HG03175 (cell line): ENCODE data around the gene PCDHGA10.
"Not testable (repeated sequence)": the region's sequence is repeated elsewhere in the genome, so short reads cannot be mapped to it uniquely, and the experiment has no call there.

Experiments used
- ATAC-seq: cut with Tn5 transposase; IDR thresholded peaks from one replicate; pipeline ENCODE4 v1.9.1; 2021; ENCODE audit warnings: mild to moderate bottlenecking, moderate library complexity; ENCODE audit not compliant: unreplicated experiment

PCDHGA10 gene

DNA sequence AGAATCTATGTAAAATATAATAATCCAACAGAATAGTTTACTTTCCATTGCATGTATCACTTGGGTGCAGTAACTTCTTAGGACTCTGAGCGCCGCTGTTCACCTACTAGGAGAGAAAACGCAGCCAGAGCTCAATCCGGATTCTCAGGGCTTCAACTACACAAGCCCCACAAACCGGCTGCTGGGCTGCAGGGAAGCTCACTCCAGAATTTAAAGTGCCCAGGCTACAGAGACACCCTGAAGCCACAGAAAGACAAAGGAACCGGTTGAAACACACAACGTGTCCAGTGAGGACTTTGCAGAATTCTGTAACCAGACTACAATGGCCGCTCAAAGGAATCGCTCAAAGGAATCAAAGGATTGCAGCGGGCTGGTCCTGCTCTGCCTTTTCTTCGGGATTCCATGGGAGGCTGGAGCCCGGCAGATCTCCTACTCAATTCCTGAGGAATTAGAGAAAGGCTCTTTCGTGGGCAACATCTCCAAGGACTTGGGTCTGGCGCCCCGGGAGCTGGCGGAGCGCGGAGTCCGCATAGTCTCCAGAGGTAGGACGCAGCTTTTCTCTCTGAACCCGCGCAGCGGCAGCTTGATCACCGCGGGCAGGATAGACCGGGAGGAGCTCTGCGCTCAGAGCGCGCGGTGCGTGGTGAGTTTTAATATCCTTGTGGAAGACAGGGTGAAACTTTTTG is at the start of gene PCDHGA10:
PCDHGA10 (plus strand) TSS at position 134 of the 686 bp plus-strand sequence; CDS start at position 323, 189 bp downstream.
- ATAC-seq, result peak; percentile 77

DNA sequence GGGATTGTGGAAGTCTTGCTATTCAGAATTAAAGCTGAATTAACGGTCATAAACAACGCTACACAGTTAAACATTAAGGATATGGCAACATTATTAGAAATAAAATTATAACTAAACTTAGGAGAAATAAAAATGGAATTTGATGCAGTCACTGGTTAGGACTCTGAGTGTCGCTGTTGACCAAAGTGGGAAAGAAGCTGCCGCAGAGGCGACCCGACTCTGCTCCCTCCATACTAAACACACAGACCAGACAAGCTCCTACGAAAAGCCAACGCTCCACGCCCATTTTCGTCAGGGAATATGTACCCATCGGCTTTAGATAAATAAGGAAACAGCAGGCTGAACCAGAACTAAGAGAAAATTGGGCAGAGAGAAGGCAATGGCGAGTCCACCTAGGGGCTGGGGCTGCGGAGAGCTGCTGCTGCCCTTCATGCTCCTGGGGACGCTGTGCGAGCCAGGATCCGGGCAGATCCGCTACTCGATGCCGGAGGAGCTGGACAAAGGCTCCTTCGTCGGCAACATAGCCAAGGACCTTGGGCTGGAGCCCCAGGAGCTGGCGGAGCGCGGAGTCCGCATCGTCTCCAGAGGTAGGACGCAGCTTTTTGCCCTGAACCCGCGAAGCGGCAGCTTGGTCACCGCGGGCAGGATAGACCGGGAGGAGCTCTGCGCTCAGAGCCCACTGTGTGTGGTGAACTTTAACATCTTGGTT is 48.7 kb upstream of the PCDHGA10 start, which contains the start of gene PCDHGA5:
PCDHGA5 (plus strand) TSS at position 211 of the 709 bp plus-strand sequence; CDS start at position 380, 169 bp downstream.
- no peak for ATAC-seq

DNA sequence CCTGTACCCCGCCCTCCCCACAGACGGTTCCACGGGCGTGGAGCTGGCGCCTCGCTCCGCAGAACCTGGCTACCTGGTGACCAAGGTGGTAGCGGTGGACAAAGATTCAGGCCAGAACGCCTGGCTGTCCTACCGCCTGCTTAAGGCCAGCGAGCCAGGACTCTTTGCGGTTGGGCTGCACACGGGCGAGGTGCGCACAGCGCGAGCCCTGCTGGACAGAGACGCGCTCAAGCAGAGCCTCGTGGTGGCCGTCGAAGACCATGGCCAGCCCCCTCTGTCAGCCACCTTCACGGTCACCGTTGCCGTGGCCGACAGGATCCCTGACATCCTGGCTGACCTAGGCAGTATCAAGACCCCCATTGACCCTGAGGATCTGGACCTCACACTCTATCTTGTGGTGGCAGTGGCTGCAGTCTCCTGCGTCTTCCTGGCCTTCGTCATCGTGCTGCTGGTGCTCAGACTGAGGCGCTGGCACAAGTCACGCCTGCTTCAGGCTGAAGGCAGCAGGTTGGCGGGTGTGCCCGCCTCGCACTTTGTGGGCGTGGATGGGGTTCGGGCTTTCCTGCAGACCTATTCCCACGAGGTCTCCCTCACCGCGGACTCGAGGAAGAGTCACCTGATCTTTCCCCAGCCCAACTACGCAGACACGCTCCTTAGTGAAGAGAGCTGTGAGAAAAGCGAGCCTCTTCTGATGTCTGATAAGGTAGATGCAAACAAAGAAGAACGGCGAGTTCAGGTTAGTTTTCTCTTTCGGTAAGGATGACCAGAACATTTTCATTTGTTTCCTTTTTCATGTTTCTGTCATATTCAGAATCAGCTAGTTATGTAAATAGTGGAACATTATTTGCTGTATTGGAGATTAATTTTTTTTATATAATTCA is 46.5 kb upstream of the PCDHGA10 start:
- ATAC-seq, result no peak

DNA sequence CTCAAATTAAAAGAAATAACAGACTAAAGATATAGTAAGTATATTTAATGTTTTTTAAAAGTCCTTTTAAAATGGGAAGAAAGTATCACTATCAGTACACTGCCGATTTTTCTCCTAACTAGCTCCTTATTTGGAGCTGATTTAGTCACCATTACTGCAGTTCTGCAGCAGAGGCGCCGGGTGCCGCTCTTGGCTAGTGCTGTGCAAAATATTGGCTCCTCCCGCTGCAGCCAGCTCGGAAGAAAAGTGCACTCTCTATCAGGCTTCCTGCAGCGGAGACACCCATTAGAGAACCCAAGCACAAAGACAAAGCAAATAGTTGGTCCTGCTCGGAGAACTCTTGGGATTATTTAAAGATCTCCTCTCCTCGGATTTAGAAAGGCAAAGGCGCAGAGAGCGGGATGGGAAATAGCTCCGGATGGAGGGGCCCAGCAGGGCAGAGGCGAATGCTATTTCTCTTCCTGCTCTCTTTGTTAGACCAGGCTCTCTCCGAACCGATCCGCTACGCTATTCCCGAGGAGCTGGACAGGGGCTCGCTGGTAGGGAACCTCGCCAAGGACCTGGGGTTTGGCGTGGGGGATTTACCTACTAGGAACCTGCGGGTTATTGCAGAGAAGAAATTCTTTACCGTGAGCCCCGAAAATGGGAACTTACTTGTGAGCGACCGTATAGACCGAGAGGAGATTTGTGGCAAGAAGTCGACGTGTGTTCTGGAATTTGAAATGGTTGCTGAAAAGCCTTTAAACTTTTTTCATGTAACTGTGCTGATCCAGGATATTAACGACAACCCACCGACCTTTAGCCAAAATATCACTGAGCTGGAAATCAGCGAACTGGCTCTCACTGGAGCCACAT is 42.6 kb upstream of the PCDHGA10 start, which contains the start of gene PCDHGB3:
PCDHGB3 (plus strand) TSS at position 249 of the 855 bp plus-strand sequence; CDS start at position 402, 153 bp downstream.
- ATAC-seq, result peak; percentile 87

DNA sequence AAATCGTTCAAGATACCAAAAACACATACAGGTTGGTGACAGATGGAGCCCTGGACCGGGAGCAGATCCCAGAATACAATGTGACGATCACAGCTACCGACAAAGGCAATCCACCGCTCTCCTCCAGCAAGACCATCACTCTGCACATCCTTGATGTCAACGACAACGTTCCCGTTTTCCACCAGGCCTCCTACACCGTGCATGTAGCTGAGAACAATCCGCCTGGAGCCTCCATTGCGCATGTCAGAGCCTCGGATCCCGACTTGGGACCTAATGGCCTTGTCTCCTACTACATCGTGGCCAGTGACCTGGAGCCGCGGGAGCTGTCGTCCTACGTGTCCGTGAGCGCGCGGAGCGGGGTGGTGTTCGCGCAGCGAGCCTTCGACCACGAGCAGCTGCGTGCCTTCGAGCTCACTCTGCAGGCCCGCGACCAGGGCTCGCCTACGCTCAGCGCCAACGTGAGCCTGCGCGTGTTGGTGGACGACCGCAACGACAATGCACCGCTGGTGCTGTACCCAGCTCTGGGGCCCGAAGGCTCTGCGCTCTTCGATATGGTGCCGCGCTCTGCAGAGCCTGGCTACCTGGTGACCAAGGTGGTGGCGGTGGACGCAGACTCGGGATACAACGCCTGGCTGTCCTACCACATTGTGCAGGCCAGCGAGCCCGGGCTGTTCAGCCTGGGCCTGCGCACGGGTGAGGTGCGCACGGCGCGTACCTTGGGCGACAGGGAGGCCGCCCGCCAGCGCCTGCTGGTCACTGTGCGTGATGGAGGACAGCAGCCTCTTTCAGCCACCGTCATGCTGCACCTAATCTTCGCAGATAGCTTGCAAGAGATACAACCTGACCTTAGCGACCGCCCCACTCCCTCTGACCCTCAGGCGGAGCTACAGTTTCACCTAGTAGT is 41.0 kb upstream of the PCDHGA10 start:
- ATAC-seq, result no peak

DNA sequence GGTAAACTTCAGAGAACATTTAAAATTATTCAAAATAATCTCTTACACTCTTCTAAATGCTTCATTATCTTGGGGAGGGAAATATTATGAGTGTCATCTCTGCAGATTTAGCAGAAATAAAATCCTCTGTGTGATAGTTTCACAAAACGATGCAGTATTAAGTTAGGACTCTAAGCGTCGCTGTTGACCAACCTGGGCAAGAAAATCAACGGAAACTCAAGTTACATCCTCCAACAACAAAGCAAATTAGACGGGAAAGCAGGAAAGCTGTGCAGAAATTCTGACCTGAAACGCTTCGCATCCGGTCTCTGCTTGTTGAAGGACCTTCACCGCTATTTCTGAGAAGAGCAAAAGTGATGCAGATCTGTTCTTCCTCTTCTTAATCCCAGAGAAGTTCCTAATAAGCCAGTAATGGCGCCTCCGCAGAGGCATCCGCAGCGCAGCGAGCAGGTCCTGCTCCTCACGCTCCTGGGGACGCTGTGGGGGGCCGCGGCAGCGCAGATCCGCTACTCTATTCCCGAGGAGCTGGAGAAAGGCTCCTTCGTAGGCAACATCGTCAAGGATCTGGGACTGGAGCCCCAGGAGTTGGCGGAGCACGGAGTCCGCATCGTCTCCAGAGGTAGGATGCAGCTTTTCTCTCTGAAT is 39.0 kb upstream of the PCDHGA10 start, which contains the start of gene PCDHGA6:
PCDHGA6 (plus strand) TSS at position 219 of the 645 bp plus-strand sequence; CDS start at position 412, 193 bp downstream.
- no peak for ATAC-seq

DNA sequence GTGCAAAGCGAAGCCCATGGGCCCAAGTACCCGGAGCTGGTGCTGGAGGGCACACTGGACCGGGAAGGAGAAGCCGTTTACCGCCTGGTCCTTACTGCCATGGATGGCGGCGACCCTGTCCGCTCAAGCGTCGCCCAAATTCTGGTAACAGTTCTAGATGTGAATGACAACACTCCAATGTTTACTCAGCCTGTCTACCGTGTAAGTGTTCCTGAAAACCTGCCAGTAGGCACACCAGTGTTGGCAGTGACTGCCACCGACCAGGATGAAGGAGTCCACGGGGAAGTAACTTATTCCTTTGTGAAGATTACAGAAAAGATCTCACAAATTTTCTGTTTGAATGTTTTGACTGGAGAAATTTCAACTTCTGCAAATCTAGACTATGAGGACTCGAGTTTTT is 38.2 kb upstream of the PCDHGA10 start:
- ATAC-seq, result no peak

DNA sequence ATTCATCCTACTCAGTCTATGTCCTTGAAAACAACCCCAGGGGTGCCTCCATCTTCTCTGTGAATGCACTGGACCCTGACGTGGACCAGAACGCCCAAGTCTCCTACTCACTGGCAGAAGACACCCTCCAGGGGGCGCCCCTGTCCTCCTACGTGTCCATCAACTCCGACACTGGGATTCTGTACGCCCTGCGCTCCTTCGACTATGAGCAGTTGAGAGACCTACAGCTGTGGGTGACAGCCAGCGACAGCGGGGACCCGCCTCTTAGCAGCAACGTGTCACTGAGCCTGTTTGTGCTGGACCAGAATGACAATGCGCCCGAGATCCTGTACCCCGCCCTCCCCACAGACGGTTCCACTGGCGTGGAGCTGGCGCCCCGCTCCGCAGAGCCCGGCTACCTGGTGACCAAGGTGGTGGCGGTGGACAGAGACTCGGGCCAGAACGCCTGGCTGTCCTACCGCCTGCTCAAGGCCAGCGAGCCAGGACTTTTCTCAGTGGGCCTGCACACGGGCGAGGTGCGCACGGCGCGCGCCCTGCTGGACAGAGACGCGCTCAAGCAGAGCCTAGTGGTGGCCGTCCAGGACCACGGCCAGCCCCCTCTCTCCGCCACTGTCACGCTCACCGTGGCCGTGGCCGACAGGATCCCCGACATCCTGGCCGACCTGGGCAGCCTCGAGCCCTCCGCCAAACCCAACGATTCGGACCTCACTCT is 37.2 kb upstream of the PCDHGA10 start:
- ATAC-seq, result not testable (repeated sequence)

DNA sequence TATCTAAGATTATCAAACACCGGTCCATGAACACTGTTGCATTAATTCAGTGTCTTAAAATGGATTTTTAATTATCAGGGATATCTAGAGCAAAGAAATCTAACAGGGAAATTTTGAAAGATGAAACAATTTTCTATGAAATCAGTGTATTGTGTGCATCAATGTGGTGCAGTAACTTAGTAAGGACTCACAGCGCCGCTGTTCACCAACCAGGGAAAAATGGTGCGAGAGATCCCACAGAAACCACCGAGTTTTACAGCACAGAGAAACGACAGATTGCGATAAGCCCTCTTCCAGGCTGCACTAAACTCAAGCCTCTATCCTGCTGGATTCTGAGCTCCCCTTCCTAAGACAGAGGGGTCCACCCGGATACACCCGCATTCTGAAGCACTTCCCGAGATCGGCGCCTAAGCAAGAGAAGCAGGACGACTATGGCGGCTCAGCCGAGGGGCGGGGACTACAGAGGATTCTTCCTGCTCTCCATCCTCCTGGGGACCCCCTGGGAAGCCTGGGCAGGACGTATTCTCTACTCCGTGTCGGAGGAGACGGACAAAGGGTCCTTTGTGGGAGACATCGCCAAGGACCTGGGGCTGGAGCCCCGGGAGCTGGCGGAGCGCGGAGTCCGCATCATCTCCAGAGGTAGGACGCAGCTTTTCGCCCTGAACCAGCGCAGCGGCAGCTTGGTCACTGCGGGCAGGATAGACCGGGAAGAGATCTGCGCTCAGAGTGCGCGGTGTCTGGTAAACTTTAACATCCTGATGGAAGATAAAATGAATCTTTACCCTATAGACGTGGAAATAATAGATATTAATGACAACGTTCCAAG is 30.1 kb upstream of the PCDHGA10 start, which contains the start of gene PCDHGA7:
PCDHGA7 (plus strand) TSS at position 274 of the 826 bp plus-strand sequence; CDS start at position 432, 158 bp downstream.
- ATAC-seq, result no peak

DNA sequence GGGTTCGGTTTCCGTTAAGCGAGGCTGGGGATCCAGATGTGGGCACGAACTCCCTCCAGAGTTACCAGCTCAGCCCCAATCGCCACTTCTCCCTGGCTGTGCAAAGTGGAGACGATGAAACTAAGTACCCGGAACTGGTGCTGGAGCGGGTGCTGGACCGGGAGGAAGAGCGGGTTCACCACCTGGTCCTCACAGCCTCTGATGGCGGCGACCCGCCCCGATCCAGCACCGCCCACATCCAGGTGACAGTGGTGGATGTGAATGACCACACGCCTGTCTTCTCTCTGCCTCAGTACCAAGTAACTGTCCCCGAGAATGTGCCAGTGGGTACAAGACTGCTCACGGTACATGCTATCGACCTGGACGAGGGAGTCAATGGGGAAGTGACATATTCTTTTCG is 29.4 kb upstream of the PCDHGA10 start:
- ATAC-seq, result no peak

DNA sequence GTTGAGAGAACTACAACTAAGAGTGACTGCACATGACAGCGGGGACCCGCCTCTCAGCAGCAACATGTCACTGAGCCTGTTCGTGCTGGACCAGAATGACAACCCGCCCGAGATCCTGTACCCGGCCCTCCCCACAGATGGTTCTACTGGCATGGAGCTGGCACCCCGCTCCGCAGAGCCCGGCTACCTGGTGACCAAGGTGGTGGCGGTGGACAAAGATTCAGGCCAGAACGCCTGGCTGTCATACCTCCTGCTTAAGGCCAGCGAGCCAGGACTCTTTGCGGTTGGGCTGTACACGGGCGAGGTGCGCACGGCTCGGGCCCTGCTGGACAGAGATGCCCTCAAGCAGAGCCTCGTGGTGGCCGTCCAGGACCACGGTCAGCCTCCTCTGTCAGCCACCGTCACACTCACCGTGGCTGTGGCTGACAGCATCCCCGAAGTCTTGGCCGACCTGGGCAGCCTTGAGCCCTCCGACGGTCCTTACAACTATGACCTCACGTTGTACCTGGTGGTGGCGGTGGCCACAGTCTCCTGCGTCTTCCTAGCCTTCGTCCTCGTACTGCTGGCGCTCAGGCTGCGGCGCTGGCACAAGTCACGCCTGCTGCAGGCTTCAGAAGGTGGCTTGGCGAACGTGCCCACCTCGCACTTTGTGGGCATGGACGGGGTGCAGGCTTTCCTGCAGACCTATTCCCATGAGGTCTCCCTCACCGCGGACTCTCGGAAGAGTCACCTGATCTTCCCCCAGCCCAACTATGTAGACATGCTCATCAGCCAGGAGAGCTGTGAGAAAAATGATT is 28.1 kb upstream of the PCDHGA10 start:
- no peak for ATAC-seq

DNA sequence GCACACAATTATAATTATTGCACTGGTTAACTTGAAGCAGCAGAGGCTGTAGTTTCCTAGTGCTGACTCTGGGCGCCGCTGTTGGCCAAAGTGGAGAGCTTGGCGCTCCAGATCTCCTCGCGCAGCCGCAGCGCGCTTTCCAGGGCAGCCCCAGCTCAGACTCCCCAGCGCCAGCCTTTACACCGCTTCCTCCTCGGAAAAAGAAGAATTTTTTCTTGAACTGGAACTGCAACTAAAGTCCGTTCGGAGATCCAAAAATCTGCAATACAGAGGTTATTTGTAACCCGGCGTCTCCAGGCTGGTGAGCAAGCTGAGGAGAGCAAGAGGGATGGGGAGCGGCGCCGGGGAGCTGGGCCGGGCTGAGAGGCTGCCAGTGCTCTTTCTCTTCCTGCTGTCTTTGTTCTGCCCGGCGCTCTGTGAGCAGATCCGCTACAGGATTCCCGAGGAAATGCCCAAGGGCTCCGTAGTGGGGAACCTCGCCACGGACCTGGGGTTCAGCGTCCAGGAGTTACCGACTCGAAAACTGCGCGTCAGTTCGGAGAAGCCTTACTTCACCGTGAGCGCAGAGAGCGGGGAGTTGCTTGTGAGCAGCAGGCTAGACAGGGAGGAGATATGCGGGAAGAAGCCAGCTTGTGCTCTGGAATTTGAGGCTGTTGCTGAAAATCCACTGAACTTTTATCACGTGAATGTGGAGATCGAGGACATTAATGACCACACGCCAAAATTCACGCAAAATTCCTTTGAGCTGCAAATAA is 25.1 kb upstream of the PCDHGA10 start, which contains the start of gene PCDHGB4:
PCDHGB4 (plus strand) TSS at position 142 of the 755 bp plus-strand sequence; CDS start at position 329, 187 bp downstream.
- ATAC-seq, result peak; percentile 75

DNA sequence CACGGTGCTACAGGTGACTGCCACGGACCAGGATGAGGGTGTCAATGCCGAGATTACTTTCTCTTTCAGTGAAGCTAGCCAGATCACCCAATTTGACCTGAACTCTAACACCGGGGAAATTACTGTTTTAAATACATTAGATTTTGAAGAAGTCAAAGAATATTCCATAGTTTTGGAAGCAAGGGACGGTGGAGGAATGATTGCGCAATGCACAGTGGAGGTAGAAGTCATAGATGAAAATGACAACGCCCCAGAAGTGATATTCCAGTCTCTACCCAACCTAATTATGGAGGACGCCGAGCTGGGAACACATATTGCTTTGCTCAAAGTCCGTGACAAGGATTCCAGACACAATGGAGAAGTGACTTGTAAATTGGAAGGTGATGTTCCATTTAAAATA is 24.1 kb upstream of the PCDHGA10 start:
- ATAC-seq, result no peak

DNA sequence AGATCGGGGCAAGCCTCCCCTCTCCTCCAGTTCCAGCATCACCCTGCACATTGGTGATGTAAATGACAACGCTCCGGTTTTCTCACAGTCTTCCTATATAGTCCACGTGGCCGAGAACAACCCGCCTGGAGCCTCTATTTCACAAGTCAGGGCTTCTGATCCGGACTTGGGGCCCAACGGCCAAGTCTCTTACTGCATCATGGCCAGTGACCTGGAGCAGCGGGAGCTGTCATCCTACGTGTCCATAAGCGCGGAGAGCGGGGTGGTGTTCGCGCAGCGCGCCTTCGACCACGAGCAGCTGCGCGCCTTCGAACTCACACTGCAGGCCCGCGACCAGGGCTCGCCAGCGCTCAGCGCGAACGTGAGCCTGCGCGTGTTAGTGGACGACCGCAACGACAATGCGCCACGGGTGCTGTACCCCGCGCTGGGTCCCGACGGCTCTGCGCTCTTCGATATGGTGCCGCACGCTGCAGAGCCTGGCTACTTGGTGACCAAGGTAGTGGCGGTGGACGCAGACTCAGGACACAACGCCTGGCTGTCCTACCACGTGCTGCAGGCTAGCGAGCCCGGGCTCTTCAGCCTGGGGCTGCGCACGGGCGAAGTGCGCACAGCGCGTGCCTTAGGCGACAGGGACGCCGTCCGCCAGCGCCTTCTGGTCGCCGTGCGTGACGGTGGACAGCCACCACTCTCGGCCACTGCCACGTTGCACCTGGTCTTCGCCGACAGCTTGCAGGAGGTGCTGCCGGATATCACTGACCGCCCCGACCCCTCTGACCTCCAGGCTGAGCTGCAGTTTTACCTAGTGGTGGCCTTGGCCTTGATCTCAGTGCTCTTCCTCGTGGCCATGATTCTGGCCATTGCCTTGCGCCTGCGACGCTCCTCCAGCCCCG is 23.4 kb upstream of the PCDHGA10 start:
- ATAC-seq, result no peak
